Retinal pigment epithelial cell (primary cell): ENCODE data around the gene SLC43A1.

Experiments used
- DNase-seq: peaks from one replicate; pipeline ENCODE4 v3.0.0-alpha.2; 2010; ENCODE audit warnings: low read depth
- H3K4me3 ChIP-seq: 2 replicates; pipeline ENCODE4 v1.5.1; 2011; ENCODE audit warnings: mild to moderate bottlenecking, low read length, control low read depth, moderate library complexity
- CTCF ChIP-seq: conservative IDR thresholded peaks from 2 replicates; pipeline ENCODE4 v1.5.1; 2011; ENCODE audit warnings: low read depth, low read length, control low read depth, inconsistent platforms

The SLC43A1 gene

GRCh38 chr11:57549983-57550382, 34.5 kb upstream of the SLC43A1 start:
- no peak overlapping the region for H3K4me3 ChIP-seq
- no peak for DNase-seq
- no peak for TF ChIP-seq CTCF

GRCh38 chr11:57547854-57548377, 32.4 kb upstream of the SLC43A1 start:
- H3K4me3 ChIP-seq = no peak overlapping the region
- TF ChIP-seq CTCF = no peak
- DNase-seq = no peak

GRCh38 chr11:57546869-57547475, 31.5 kb upstream of the SLC43A1 start:
- TF ChIP-seq CTCF = peak; percentile 7
- no peak for DNase-seq
- no peak overlapping the region for H3K4me3 ChIP-seq

GRCh38 chr11:57546451-57546850, 30.9 kb upstream of the SLC43A1 start:
- no peak overlapping the region for H3K4me3 ChIP-seq
- TF ChIP-seq CTCF = no peak
- no peak for DNase-seq

DNA sequence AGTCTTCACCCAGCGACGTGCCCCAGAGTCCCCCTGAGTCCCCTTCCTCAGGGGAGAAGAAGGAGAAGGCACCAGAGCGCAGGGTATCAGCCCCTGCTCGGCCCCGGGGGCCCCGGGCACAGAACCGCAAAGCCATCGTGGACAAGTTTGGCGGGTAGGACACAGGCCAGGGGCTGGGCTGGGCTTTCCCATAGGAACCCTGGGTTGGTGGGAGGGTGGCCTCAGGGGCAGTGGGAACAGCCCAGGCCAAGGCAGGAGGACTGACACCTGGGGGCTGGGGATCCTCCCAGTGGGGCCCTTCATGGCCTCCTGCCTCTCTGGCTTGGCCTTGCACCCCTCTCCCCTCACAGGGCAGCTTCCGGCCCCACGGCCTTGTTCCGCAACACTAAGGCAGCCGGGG, 30.4 kb upstream of the SLC43A1 start:
- TF ChIP-seq CTCF = no peak
- H3K4me3 ChIP-seq = no peak overlapping the region
- no peak for DNase-seq

DNA sequence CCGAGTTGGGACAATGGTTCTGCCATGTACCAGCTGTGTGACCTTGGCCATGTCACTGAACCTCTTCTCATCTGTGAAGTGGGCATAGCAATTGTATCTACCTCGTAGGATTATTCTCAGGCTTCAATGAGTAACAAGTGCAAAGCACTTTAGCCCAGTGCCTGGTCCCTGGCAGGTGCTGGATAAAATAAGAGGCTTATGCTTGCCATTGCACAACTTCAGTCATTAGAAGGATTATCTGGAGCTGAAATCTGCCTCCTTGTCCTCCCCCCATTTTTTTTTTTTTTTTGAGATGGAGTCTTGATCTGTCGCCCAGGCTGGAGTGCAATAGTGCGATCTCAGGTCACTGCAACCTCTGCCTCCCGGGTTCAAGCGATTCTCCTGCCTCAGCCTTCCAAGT, 29.1 kb upstream of the SLC43A1 start:
- no peak for TF ChIP-seq CTCF
- DNase-seq = peak; percentile 83

DNA sequence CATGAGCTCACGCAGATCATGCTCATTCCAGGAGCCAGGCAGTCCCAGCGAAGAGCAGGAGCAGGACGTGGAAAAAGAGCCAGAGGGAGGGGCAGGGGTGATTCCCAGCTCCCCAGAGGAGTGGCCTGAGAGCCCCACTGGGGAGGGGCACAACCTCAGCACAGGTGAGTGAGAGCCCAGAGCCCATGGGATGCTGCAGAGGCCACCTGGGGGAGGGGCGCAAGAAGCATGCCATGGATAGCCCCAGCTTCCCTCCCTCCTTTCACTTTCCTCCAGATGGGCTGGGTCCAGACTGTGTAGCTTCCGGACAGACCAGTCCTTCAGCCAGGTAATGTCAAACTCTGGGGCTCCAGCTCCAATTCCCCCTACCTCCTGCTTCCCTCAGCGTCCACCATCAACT, 28.1 kb upstream of the SLC43A1 start:
- no peak for DNase-seq
- H3K4me3 ChIP-seq = no peak overlapping the region
- TF ChIP-seq CTCF = no peak

More for the DNA sequence above, 29.1 kb upstream of the SLC43A1 start:
- no peak overlapping the region for H3K4me3 ChIP-seq
